ENCODE measurements around the gene ENOPH1.

ENOPH1 gene

GRCh38 chr4:82428969-82429727 lies 1.2 kb upstream of the ENOPH1 start:
- peak; percentile 66 for TF ChIP-seq CTCF (conservative IDR thresholded peaks at IDR 0.05; ENCODE audit: low read depth, low read length)
- peak overlapping the region; percentile 99 for H3K4me3 ChIP-seq (ENCODE audit: low read length)
- no peak for DNase-seq (ENCODE audit: low read depth)

GRCh38 chr4:82429728-82430192 lies 630 bp upstream of the ENOPH1 start:
- H3K4me3 ChIP-seq (ENCODE audit: low read length): peak overlapping the region; percentile 88
- TF ChIP-seq CTCF (conservative IDR thresholded peaks at IDR 0.05; ENCODE audit: low read depth, low read length): no peak
- DNase-seq (ENCODE audit: low read depth): no peak

- no peak for DNase-seq (ENCODE audit: low read depth)
- no peak for TF ChIP-seq CTCF (conservative IDR thresholded peaks at IDR 0.05; ENCODE audit: low read depth, low read length)
- peak overlapping the region; percentile 88 for H3K4me3 ChIP-seq (ENCODE audit: low read length)
These were observed 765 bp downstream of the ENOPH1 start for GRCh38 chr4:82430964-82431745.

GRCh38 chr4:82431831-82432230 lies 1.4 kb downstream of the ENOPH1 start:
- DNase-seq (ENCODE audit: low read depth): no peak
- no peak for TF ChIP-seq CTCF (conservative IDR thresholded peaks at IDR 0.05; ENCODE audit: low read depth, low read length)
- peak overlapping the region; percentile 88 for H3K4me3 ChIP-seq (ENCODE audit: low read length)

- H3K4me3 ChIP-seq (ENCODE audit: low read length): no peak overlapping the region
- DNase-seq (ENCODE audit: low read depth): no peak
- no peak for TF ChIP-seq CTCF (conservative IDR thresholded peaks at IDR 0.05; ENCODE audit: low read depth, low read length)
These were observed 2.2 kb downstream of the ENOPH1 start for GRCh38 chr4:82432596-82432995.

- DNase-seq (ENCODE audit: low read depth): no peak
- TF ChIP-seq CTCF (conservative IDR thresholded peaks at IDR 0.05; ENCODE audit: low read depth, low read length): no peak
- no peak overlapping the region for H3K4me3 ChIP-seq (ENCODE audit: low read length)
These were observed 3.4 kb downstream of the ENOPH1 start for GRCh38 chr4:82433791-82434190.

Measured in retinal pigment epithelial cell (primary cell).